CD4-positive, CD25-positive, alpha-beta regulatory T cell (primary cell): Measurements from ENCODE around the gene BCKDK. TPM values are rescaled to one million over a fixed set of nuclear protein-coding genes. Genes with fewer than 3 reads are reported as not detected.
"Not testable (repeated sequence)": the region's sequence is repeated elsewhere in the genome, so short reads cannot be mapped to it uniquely, and the experiment has no call there.

ENCODE experiments used
- ATAC-seq, 2 donors: fragments of 150-1000 bp; cut with Tn5 transposase; one replicate each; pipeline ENCODE4 v1.10.0; 2021; ENCODE audit warnings: low read depth in 2 of 2, moderate number of reproducible peaks in 2 of 2, moderate library complexity in 1 of 2
- DNase-seq, 3 donors: peaks; one replicate each; pipeline versions ENCODE4 v3.0.0 to v3.0.0-alpha.2; 2012 to 2022; ENCODE audit warnings: mixed read lengths in 1 of 3
- H3K27ac ChIP-seq: one replicate; pipeline ENCODE4 v1.7.0; 2013; ENCODE audit warnings: mild to moderate bottlenecking, low read length; ENCODE audit not compliant: insufficient read depth, poor library complexity, severe bottlenecking
- H3K27me3 ChIP-seq: one replicate; pipeline ENCODE4 v1.7.0; 2013; ENCODE audit warnings: low read length; ENCODE audit not compliant: control insufficient read depth, insufficient read depth
- H3K36me3 ChIP-seq: one replicate; pipeline ENCODE4 v1.7.0; 2013; ENCODE audit warnings: mild to moderate bottlenecking, low read length, moderate library complexity; ENCODE audit not compliant: control insufficient read depth, insufficient read depth
- H3K4me1 ChIP-seq: 2 replicates; pipeline ENCODE4 v1.7.0; 2013; ENCODE audit warnings: mild to moderate bottlenecking, low read length; ENCODE audit not compliant: insufficient read depth, control insufficient read depth, poor library complexity, severe bottlenecking
- H3K4me3 ChIP-seq: one replicate; pipeline ENCODE4 v1.7.0; 2013; ENCODE audit warnings: low read depth, mild to moderate bottlenecking, low read length, moderate library complexity
- H3K9me3 ChIP-seq, 2 experiments: 1 replicate in 1 of 2; 2 replicates in 1 of 2; pipeline ENCODE4 v1.7.0; 2013; ENCODE audit warnings: low read length in 2 of 2, mild to moderate bottlenecking in 1 of 2, moderate library complexity in 1 of 2; ENCODE audit not compliant: control insufficient read depth in 2 of 2
- H3K27ac Mint-ChIP-seq, 3 donors: one replicate each; pipeline ENCODE4 v1.8.0; 2020 to 2022; ENCODE audit warnings: mild to moderate bottlenecking in 3 of 3, mixed read lengths in 3 of 3, moderate library complexity in 2 of 3
- H3K27me3 Mint-ChIP-seq: one replicate; pipeline ENCODE4 v1.8.0; 2022; ENCODE audit warnings: mild to moderate bottlenecking, mixed read lengths
- H3K36me3 Mint-ChIP-seq: one replicate; pipeline ENCODE4 v1.8.0; 2020; ENCODE audit warnings: mixed read lengths
- H3K4me1 Mint-ChIP-seq, 4 donors: one replicate each; pipeline ENCODE4 v1.8.0; 2020 to 2022; ENCODE audit warnings: mixed read lengths in 4 of 4, mild to moderate bottlenecking in 1 of 4
- H3K4me3 Mint-ChIP-seq, 4 donors: one replicate each; pipeline ENCODE4 v1.8.0; 2020 to 2022; ENCODE audit warnings: mild to moderate bottlenecking in 4 of 4, mixed read lengths in 4 of 4, moderate library complexity in 3 of 4
- H3K9me3 Mint-ChIP-seq, 7 donors: one replicate each; pipeline ENCODE4 v1.8.0; 2020 to 2022; ENCODE audit warnings: mixed read lengths in 7 of 7, mild to moderate bottlenecking in 3 of 7, moderate library complexity in 2 of 7
- polyA plus RNA-seq, 4 donors: library from polyadenylated mRNA; unstranded; fragments of 300-500 nt; fragmentation: Illumina TruSeq; gene quantifications; one replicate each; pipeline ENCODE4 v1.2.3, GENCODE V29; 2021
- total RNA-seq: library from RNA; stranded (reverse); gene quantifications from one replicate; pipeline ENCODE4 v1.2.3, GENCODE V29; 2022

BCKDK gene
- total and polyA plus RNA-seq, 5 donors from 2014 or later: 8.2 to 24.7 (median 23.3) TPM

- no peaks in the 10 kb centered on the region for H3K9me3 Mint-ChIP-seq
- Histone ChIP-seq H3K4me1 (no peaks in the 10 kb centered on the region), H3K27me3 (no peaks in the 10 kb centered on the region), H3K27ac (no peak within 1 kb of the TSS), H3K9me3 (no peaks in the 10 kb centered on the region), H3K4me3 (no peak within 1 kb of the TSS), H3K36me3 (no peaks in the 10 kb centered on the region)
- peaks cover 0 to 3% (median 0%) of the 10 kb centered on the region in 4 donors for H3K4me1 Mint-ChIP-seq
- DNase-seq (no peak), ATAC-seq (no peak)
- no peak within 1 kb of the TSS for H3K27ac Mint-ChIP-seq
- peaks cover 16% of the 10 kb centered on the region for H3K27me3 Mint-ChIP-seq
- no peak within 1 kb of the TSS for H3K4me3 Mint-ChIP-seq
- no peaks in the 10 kb centered on the region for H3K36me3 Mint-ChIP-seq
Observed at GRCh38 chr16:31149894-31150890, 42.0 kb downstream of the BCKDK start, which contains the start of gene PRSS36. Gene PRSS36, minus strand, starts transcription at chr16:31150066. Its CDS starts 31 bp downstream, at chr16:31150035.

GRCh38 chr16:31150976-31151375, 42.8 kb downstream of the BCKDK start:
- H3K9me3 ChIP-seq, H3K36me3 ChIP-seq, H3K27ac Mint-ChIP-seq, H3K4me1 Mint-ChIP-seq, H3K4me1 ChIP-seq, ATAC-seq, DNase-seq, H3K9me3 Mint-ChIP-seq, H3K4me3 ChIP-seq, H3K27me3 ChIP-seq, H3K27ac ChIP-seq, H3K36me3 Mint-ChIP-seq, H3K4me3 Mint-ChIP-seq: not testable (repeated sequence)
- peaks cover 21% of the 10 kb centered on the region for H3K27me3 Mint-ChIP-seq

GRCh38 chr16:31157136-31157535, 49.0 kb downstream of the BCKDK start:
- no peaks in the 10 kb centered on the region for H3K4me1 ChIP-seq
- H3K27me3 ChIP-seq: no peaks in the 10 kb centered on the region
- no peaks in the 10 kb centered on the region for H3K9me3 ChIP-seq
- H3K27ac ChIP-seq: no peak overlapping the region
- H3K4me1 Mint-ChIP-seq: peaks cover 0 to 14% (median 0%) of the 10 kb centered on the region in 4 donors
- H3K27ac Mint-ChIP-seq: no peak overlapping the region
- peak overlapping the region in 2 of 4 donors; percentile 26 to 35 for H3K4me3 Mint-ChIP-seq
- H3K9me3 Mint-ChIP-seq: no peaks in the 10 kb centered on the region
- no peak overlapping the region for H3K4me3 ChIP-seq
- H3K36me3 ChIP-seq: no peaks in the 10 kb centered on the region
- DNase-seq (no peak), ATAC-seq (no peak)
- no peaks in the 10 kb centered on the region for H3K36me3 Mint-ChIP-seq
- H3K27me3 Mint-ChIP-seq: peaks cover 20% of the 10 kb centered on the region

Other genes with a start within 250 kb of the BCKDK start
- gene BCL7C, start 214.3 kb upstream of the BCKDK start, total RNA-seq: 22.9 TPM
- gene BCL7C, start 214.3 kb upstream of the BCKDK start, polyA plus RNA-seq: 10 to 100 TPM; 31.4 to 43.7 (median 41.2) TPM
- gene CTF1, start 211.8 kb upstream of the BCKDK start, total RNA-seq: 0.30 TPM
- gene CTF1, start 211.8 kb upstream of the BCKDK start, polyA plus RNA-seq: not detected
- gene FBXL19, start 184.8 kb upstream of the BCKDK start, total RNA-seq: 13.0 TPM
- gene FBXL19, start 184.8 kb upstream of the BCKDK start, polyA plus RNA-seq: under 1 TPM in 3 of 4 donors, not detected in 1; 0.14 to 0.21 (median 0.17) TPM
- gene ORAI3, start 159.3 kb upstream of the BCKDK start, total RNA-seq: 7.7 TPM
- 10 to 100 TPM; 30.7 to 34.7 (median 31.7) TPM for gene ORAI3, start 159.3 kb upstream of the BCKDK start, polyA plus RNA-seq
- 35.2 TPM for gene SETD1A, start 150.6 kb upstream of the BCKDK start, total RNA-seq
- 1 to 10 TPM in 1 of 4 donors, under 1 TPM in 3; 0.33 to 1.4 (median 0.63) TPM for gene SETD1A, start 150.6 kb upstream of the BCKDK start, polyA plus RNA-seq
- not detected for gene HSD3B7, start 123.2 kb upstream of the BCKDK start, total RNA-seq
- under 1 TPM in 2 of 4 donors, not detected in 2; 0.07 to 0.31 TPM for gene HSD3B7, start 123.2 kb upstream of the BCKDK start, polyA plus RNA-seq
- 0.74 TPM for gene STX1B, start 97.7 kb upstream of the BCKDK start, total RNA-seq
- not detected for gene STX1B, start 97.7 kb upstream of the BCKDK start, polyA plus RNA-seq
- 80.7 TPM for gene STX4, start 74.8 kb upstream of the BCKDK start, total RNA-seq
- 10 to 100 TPM; 19.1 to 28.0 (median 25.0) TPM for gene STX4, start 74.8 kb upstream of the BCKDK start, polyA plus RNA-seq
- 16.8 TPM for gene ZNF668, start 34.1 kb upstream of the BCKDK start, total RNA-seq
- gene ZNF668, start 34.1 kb upstream of the BCKDK start, polyA plus RNA-seq: 10 to 100 TPM in 1 of 4 donors, 1 to 10 TPM in 3; 6.4 to 15.8 (median 7.6) TPM
- gene ZNF646, start 34.0 kb upstream of the BCKDK start, total RNA-seq: 23.4 TPM
- 1 to 10 TPM; 2.2 to 5.5 (median 3.4) TPM for gene ZNF646, start 34.0 kb upstream of the BCKDK start, polyA plus RNA-seq
- 8.2 TPM for gene PRSS53, start 19.4 kb upstream of the BCKDK start, total RNA-seq
- 1 to 10 TPM in 1 of 4 donors, under 1 TPM in 3; 0.41 to 1.7 (median 0.59) TPM for gene PRSS53, start 19.4 kb upstream of the BCKDK start, polyA plus RNA-seq
- gene VKORC1, start 13.6 kb upstream of the BCKDK start, total RNA-seq: 38.1 TPM
- gene VKORC1, start 13.6 kb upstream of the BCKDK start, polyA plus RNA-seq: 100 to 1,000 TPM in 3 of 4 donors, 10 to 100 TPM in 1; 97.8 to 113 (median 105) TPM
- 103 TPM for gene KAT8, start 9.3 kb downstream of the BCKDK start, total RNA-seq
- 10 to 100 TPM; 31.8 to 49.2 (median 44.4) TPM for gene KAT8, start 9.3 kb downstream of the BCKDK start, polyA plus RNA-seq
- not detected for gene PRSS8, start 27.3 kb downstream of the BCKDK start, total RNA-seq
- not detected for gene PRSS8, start 27.3 kb downstream of the BCKDK start, polyA plus RNA-seq
- 0.39 TPM for gene PRSS36, start 41.7 kb downstream of the BCKDK start, total RNA-seq
- gene PRSS36, start 41.7 kb downstream of the BCKDK start, polyA plus RNA-seq: 1 to 10 TPM in 3 of 4 donors, under 1 TPM in 1; 0.46 to 1.4 (median 1.2) TPM
- 918 TPM for gene FUS, start 71.8 kb downstream of the BCKDK start, total RNA-seq
- 100 to 1,000 TPM; 119 to 147 (median 132) TPM for gene FUS, start 71.8 kb downstream of the BCKDK start, polyA plus RNA-seq
- gene PYCARD, start 94.4 kb downstream of the BCKDK start, total RNA-seq: 25.0 TPM
- gene PYCARD, start 94.4 kb downstream of the BCKDK start, polyA plus RNA-seq: 10 to 100 TPM; 50.6 to 82.9 (median 68.3) TPM
- gene TRIM72, start 105.7 kb downstream of the BCKDK start, total RNA-seq: 0.20 TPM
- gene TRIM72, start 105.7 kb downstream of the BCKDK start, polyA plus RNA-seq: not detected
- not detected for gene PYDC1, start 108.7 kb downstream of the BCKDK start, total RNA-seq
- gene PYDC1, start 108.7 kb downstream of the BCKDK start, polyA plus RNA-seq: not detected
- gene ITGAM, start 151.6 kb downstream of the BCKDK start, total RNA-seq: 13.1 TPM
- 1 to 10 TPM in 3 of 4 donors, under 1 TPM in 1; 0.71 to 4.8 (median 1.4) TPM for gene ITGAM, start 151.6 kb downstream of the BCKDK start, polyA plus RNA-seq
- 1.9 TPM for gene ITGAX, start 246.8 kb downstream of the BCKDK start, total RNA-seq
- gene ITGAX, start 246.8 kb downstream of the BCKDK start, polyA plus RNA-seq: under 1 TPM in 1 of 4 donors, not detected in 3; 0.47 TPM